IPS DF 4.7 (cell line): ENCODE results near the gene ANAPC13.

Source experiments
- DNase-seq: peaks from one replicate; pipeline ENCODE4 v3.0.0-alpha.2; 2013; ENCODE audit warnings: low spot score; ENCODE audit errors: extremely low read depth

The ANAPC13 gene

DNA sequence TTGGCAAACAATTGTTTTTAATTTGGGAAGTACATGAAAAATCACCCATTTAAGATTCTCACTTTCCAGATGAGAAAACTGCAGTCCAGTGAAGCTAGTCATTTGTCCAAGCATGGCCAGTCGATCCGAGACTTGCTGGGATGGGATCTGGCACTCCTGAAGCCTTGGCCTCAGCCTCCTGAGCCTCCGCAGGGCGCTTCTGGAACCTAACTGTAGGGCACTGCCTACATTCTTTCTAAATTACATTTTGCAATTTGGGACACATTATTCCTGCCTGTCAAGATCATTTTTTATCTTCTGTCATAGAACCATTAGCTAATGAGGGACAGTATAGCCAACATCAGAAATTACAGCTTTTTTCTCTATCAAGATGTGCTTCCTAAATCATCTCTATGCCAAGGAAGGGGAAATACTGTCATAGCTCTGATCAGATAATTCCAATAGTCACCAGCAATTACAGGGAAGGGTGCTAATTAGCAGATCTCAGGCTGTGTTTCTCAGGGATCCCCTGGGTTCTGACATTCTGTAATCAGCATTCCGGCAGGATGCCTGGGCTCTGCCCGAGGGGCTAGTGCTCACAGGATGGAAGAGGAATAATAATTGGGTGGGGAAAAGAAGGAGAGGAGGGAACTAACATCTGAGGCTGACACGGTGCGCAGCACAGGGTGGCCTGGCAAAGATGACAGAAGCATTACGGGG lies 28.3 kb downstream of the ANAPC13 start:
- no peak for DNase-seq

DNA sequence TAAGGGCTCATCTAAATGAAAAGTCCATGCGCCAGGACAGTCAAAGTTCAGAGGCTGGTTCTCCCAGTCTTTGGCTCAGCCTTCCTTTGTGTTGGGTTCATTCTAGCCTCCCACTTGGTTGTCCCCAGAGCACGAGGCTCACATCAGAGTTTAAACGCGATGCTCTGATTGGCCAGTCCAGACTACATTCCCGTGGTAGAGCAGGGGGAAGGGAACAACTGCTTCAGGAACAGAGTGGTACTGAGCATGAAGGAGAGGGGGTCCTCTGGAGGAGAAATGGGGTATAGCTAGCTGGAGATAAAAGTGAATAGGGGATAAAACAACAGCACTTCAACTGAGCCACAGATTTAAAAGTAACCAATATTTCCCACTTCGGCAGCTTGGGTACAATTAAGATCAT lies 32.2 kb downstream of the ANAPC13 start:
- DNase-seq = peak; percentile 75

- no peak for DNase-seq
These were observed 35.8 kb downstream of the ANAPC13 start for GRCh38 chr3:134449951-134450350.

GRCh38 chr3:134449277-134449676 lies 36.5 kb downstream of the ANAPC13 start:
- no peak for DNase-seq

GRCh38 chr3:134448664-134449063 lies 37.1 kb downstream of the ANAPC13 start:
- no peak for DNase-seq

GRCh38 chr3:134447351-134447750 lies 38.4 kb downstream of the ANAPC13 start:
- no peak for DNase-seq

DNA sequence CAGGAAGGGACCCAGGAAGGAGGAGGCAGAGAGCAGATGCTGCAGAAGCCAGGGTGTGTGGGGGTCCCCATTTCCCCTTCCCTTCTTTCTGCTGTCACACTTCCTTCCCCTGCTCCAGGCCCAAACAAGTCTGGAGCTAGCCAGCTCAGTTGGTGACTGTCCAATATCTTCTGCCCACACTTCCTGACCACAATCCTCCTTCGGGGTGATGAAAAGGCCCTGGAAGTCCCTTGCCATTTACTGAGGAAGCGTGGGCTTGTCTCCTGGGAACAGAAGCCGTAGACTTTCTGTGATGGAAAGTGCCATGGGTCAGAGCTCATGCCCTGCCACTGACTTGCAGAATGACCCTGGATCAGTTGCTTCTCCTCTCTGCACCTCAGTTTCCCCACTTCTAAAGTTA lies 39.0 kb downstream of the ANAPC13 start:
- DNase-seq = no peak

- no peak for DNase-seq
These were observed 40.1 kb downstream of the ANAPC13 start for GRCh38 chr3:134445636-134446035.

GRCh38 chr3:134445095-134445494 lies 40.7 kb downstream of the ANAPC13 start:
- DNase-seq = no peak

GRCh38 chr3:134441821-134442220 lies 44.0 kb downstream of the ANAPC13 start:
- no peak for DNase-seq

GRCh38 chr3:134441321-134441720 lies 44.5 kb downstream of the ANAPC13 start:
- DNase-seq = no peak

DNA sequence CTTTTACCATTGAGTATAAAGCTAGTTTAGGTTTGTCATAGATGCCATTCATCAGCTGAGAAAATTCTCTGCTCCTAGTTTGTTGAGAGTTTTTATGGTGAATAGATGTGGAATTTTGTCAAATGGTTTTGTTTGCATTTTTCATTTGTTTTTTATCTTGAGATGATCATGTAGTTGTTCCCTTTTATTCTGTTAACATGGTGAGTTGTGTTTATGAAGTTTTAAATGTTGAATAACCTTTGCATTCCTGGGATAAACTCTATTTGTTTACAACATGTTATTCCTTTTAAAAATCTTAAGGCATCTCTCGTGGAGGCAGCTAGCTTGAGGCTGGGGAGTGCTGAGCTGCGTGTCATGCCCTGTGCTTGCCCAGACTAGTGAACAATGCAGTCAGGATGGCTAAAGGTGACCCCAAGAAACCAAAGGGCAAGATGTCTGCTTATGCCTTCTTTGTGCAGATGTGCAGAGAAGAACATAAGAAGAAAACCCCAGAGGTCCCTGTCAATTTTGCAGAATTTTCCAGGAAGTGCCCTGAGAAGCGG lies 48.5 kb downstream of the ANAPC13 start:
- no peak for DNase-seq

DNA sequence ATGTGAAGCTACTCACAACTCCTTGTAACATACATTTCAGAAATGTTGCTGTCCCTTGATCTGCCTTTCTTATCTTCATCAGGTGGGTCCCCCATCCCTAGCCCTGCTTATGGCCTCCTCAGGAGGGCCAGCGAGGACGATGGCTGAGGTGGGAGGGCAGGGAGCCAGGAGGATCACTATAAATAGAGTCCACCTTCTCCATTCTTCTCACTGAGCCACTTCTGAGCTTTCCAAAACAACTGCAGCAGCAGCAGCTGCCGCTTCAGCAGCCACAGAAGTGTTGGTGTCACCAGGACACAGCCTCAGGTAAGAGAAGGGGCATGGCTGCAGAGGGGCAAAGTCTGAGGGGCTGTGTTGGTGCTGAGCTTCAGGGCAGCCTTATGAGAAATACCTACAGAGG lies 53.5 kb downstream of the ANAPC13 start:
- no peak for DNase-seq

DNA sequence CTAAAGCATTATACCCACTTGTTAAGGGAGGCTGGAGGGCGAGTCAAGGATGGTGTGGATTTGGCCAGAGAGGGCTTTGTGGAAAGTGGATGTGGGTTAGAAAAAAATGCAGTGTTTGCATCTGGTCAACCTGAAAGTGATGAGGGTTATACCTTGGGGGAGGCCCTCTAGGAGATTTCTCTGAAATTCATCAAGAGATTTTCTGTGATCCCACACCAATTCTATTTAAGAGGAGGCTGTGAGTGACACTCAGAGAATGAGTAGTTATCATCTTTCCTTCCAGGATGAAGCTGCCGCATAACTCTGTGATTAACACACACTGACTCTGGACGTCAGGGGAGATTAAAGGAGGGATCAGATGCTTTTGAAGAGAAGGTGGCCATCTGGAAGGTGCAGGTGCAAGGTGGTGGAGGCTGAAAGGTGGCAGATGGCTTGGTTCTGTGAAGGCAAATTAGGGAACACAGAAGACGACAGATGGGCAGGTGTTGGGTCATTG lies 54.8 kb downstream of the ANAPC13 start:
- DNase-seq = no peak

- DNase-seq = no peak
These were observed 55.6 kb downstream of the ANAPC13 start for GRCh38 chr3:134430174-134430573.

DNA sequence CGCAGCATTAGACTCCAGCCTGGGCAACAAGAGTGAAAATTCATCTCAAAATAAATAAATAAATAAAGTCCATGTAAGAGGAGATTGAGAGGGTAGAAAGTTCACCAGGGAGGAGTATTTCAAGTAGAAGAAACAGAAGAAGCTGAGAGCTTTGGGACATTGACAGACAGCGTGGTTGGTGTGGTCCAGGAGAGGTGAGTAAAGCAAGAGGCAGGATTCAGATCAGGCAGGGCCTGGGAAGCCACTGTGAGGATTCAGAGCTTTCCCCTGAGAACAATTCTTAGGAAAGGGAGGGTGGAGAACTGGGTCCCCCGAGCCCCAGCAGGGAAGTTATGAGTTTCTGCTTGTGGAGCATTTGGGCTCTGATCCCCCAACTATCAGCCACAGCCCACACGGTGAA lies 57.4 kb downstream of the ANAPC13 start:
- DNase-seq = no peak
